Adrenal gland (tissue), 12 donors: ENCODE data around the gene TTC23. TPM values are rescaled to one million over a fixed set of nuclear protein-coding genes. Genes with fewer than 3 reads are reported as not detected.

Experiments
- DNase-seq, 7 donors: peaks; one replicate each; pipeline ENCODE4 v3.0.0-alpha.2; 2019 to 2020
- H3K27ac ChIP-seq, 5 donors: fragments of 200-600 bp; sonication (generic) in 4 of 5; 1 replicate in 3 of 5; 2 replicates in 2 of 5; pipeline versions ENCODE4 v1.5.1 to v1.8.0; 2016 to 2020; ENCODE audit warnings: mild to moderate bottlenecking in 1 of 5
- H3K27me3 ChIP-seq: fragments of 200-600 bp; 2 replicates; pipeline ENCODE4 v1.8.0; 2021
- H3K36me3 ChIP-seq, 2 donors: fragments of 200-600 bp; replicated peaks in 1 of 2; 1 replicate in 1 of 2; 2 replicates in 1 of 2; pipeline versions ENCODE4 v1.5.1 to v1.8.0; 2018 to 2022
- H3K4me1 ChIP-seq, 2 donors: fragments of 200-600 bp; replicated peaks in 1 of 2; 1 replicate in 1 of 2; 2 replicates in 1 of 2; pipeline versions ENCODE4 v1.5.1 to v1.8.0; 2018 to 2021
- H3K4me3 ChIP-seq, 4 donors: fragments of 200-600 bp; sonication (generic) in 3 of 4; one replicate each; pipeline ENCODE4 v1.5.1; 2016 to 2018
- H3K9me3 ChIP-seq, 3 donors: fragments of 200-600 bp; sonication (generic) in 1 of 3; replicated peaks in 1 of 3; 1 replicate in 2 of 3; 2 replicates in 1 of 3; pipeline versions ENCODE4 v1.5.1 to v1.8.0; 2016 to 2021
- POLR2A ChIP-seq, 2 donors: fragments of 450-650 bp; IDR thresholded peaks; one replicate each; pipeline ENCODE4 v1.6.1; 2017; ENCODE audit warnings: antibody characterized with exemption in 2 of 2, mild to moderate bottlenecking in 2 of 2, moderate library complexity in 1 of 2
- WGBS, 4 donors: extraction: QIAGEN DNeasy Blood & Tissue Kit in 2 of 4; methylation state at CpG; one replicate each; pipeline versions ENCODE4 v1.1.5 to v1.1.7; 2013 to 2017; 5-methylcytosine and 5-hydroxymethylcytosine counted together
- intact Hi-C, 2 donors: fragments of 100-400 bp; cut with DNase I; formaldehyde crosslinking; loops; one replicate each; pipeline versions ENCODE4 v1.14.1 to v1.15.0; 2022 to 2023
- polyA plus RNA-seq, 3 donors: library from polyadenylated mRNA; stranded (reverse); fragments of 200-250 nt in 2 of 3; fragments of 350-450 nt in 1 of 3; fragmentation: Illumina TruSeq in 1 of 3; extraction: RNeasy Lipid Tissue Mini Kit (QIAGEN cat#74804) in 1 of 3; gene quantifications; one replicate each; pipeline ENCODE4 v1.2.3, GENCODE V29; 2013 to 2014
- total RNA-seq, 9 donors: library from RNA; depleted of rRNA in 4 of 9; stranded (reverse); fragments of >200 nt in 4 of 9; fragments of 120-200 nt in 1 of 9; fragmentation: NEBNext Ultra II Directional in 1 of 9; extraction: Animal tissue kit (Norgen Biotek cat#: 25700) in 1 of 9; gene quantifications; one replicate each; pipeline versions ENCODE4 v1.1.0 to v1.2.4, GENCODE V29; 2013 to 2023
- TF ChIP-seq, protein P1 (sequence below), 6 experiments: fragments of 450-650 bp in 4 of 6; fragments of 200-600 bp in 2 of 6; sonication (generic) in 1 of 6; IDR thresholded peaks; 1 replicate in 5 of 6; 2 replicates in 1 of 6; pipeline versions ENCODE4 v1.5.1 to v1.8.0; 2016 to 2021; ENCODE audit warnings: antibody characterized with exemption in 6 of 6, mild to moderate bottlenecking in 2 of 6, moderate library complexity in 1 of 6
- donor health status: healthy with polysubstance abuse.
- donor health status: Bipolar disorder and iron deficiency.
- donor health status: DM: yes; HTN: yes; CAD: no.
- donor health status: DM: no; HTN: no; CAD: no.
- donor health status: DM: no; HTN: no; CAD: no.
- donor health status: DM: yes; HTN: yes; CAD: no.

TTC23 gene
- total and polyA plus RNA-seq, 12 donors, result 10.9 to 42.0 (median 22.6) TPM

DNA sequence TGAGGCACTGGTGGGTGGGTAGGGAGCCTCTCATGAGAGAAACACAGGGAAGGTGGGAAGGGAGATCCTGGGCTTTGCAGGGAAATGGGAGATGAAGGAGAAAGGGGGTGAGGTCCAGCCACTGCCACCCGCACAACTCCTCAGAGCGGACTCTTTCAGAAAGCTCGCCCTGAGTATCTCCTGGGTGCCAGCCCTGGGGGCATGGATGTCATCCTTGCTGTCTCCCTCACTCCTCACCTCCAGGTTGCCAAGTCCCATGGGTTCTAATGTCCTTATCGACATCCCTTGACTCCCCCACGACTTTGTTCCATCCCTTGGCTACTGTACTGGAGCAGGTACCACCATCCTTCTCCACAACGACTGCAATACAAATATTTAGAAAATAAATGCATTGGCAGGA is 103.6 kb downstream of the TTC23 start:
- H3K27me3 ChIP-seq, result no peaks in the 10 kb centered on the region
- H3K4me3 ChIP-seq, result no peak overlapping the region
- peak in 1 of 7 donors; percentile 46 for DNase-seq
- WGBS, 4 donors, result 93 to 97% (median 95%) methylated on average over 6 of the region's 6 CpGs
- H3K36me3 ChIP-seq, result peaks cover 0 to 12% of the 10 kb centered on the region in 2 donors
- TF ChIP-seq POLR2A (IDR thresholded peaks at IDR 0.05), result no peak
- TF ChIP-seq, protein P1, sequence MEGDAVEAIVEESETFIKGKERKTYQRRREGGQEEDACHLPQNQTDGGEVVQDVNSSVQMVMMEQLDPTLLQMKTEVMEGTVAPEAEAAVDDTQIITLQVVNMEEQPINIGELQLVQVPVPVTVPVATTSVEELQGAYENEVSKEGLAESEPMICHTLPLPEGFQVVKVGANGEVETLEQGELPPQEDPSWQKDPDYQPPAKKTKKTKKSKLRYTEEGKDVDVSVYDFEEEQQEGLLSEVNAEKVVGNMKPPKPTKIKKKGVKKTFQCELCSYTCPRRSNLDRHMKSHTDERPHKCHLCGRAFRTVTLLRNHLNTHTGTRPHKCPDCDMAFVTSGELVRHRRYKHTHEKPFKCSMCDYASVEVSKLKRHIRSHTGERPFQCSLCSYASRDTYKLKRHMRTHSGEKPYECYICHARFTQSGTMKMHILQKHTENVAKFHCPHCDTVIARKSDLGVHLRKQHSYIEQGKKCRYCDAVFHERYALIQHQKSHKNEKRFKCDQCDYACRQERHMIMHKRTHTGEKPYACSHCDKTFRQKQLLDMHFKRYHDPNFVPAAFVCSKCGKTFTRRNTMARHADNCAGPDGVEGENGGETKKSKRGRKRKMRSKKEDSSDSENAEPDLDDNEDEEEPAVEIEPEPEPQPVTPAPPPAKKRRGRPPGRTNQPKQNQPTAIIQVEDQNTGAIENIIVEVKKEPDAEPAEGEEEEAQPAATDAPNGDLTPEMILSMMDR (IDR thresholded peaks at IDR 0.05), result no peak
- no peak overlapping the region for H3K27ac ChIP-seq
- intact Hi-C loops, result no loop called here
- H3K4me1 ChIP-seq, result peaks cover 0 to 12% of the 10 kb centered on the region in 2 donors
- H3K9me3 ChIP-seq, result no peaks in the 10 kb centered on the region

DNA sequence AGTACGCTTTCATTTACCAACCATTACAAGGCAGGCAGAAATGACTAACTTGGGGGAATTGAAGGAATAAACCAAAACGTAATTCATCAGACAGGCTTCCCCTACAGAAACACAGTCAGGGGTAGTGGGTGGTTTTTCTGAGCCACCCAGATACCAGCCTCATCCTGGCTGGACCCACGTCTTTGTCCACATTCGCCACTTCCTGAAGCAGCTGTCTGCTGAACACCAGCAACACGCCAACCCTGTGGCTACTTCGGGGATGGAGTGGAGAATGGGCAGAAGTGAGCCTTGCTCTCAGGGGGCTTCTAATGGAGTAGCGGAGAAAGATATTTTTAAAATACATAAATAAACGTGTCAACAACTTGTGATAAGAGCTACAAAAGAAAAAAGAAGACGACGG is 104.4 kb downstream of the TTC23 start:
- Histone ChIP-seq H3K36me3 (peaks cover 0 to 5% of the 10 kb centered on the region in 2 donors), H3K27me3 (no peaks in the 10 kb centered on the region), H3K9me3 (no peaks in the 10 kb centered on the region), H3K27ac (no peak overlapping the region), H3K4me1 (peaks cover 0 to 12% of the 10 kb centered on the region in 2 donors), H3K4me3 (no peak overlapping the region)
- intact Hi-C loops, result no loop called here
- TF ChIP-seq, protein P1 (IDR thresholded peaks at IDR 0.05), result no peak
- no peak for TF ChIP-seq POLR2A (IDR thresholded peaks at IDR 0.05)
- DNase-seq, result no peak
- 85 to 87% (median 86%) methylated on average over 10 of the region's 10 CpGs for WGBS, 4 donors

DNA sequence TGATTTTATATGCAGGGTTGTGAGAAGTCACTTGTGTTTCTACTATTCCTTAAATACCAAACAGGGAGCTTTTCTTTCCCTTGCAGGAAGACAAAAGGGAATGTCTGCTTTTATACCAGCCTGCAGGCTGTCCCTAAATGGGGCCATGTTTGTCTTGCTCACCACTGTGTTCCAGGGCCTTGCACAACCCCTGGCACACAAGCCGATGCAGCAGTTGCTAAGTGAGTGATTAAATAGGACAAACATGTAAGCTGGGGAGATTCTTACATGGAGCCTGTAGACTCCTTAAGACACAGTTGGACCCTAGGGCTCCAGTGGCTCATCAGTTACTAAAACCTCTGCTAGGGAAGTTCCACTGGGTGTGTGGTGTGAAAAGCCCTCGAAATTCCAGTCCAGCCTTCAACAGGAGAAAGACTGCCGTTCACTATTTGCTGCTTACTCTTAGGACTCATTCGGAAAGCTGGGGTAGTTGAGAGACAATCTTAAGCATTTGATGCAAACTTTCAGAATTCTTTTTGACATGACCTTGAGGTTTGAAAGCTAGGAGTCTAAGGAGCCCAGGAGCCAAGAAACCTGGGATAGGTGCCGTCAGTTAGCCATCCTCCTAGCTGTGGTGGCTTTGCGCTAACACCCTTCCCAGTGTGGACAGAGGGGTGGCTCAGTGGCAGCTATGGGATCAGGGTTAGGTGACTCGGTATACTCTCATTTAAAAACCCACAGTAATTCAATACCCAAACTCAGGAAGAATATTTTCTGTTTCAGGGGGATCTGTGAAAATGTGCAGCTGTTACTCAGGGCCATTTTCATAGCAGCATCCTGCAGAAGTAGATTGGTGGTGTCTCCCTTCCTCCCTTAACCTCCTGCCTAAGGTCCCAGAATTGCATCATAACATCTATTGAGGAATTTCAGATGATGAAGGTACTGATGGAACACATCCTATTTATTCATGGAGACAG is 105.4 kb downstream of the TTC23 start:
- no peak overlapping the region for H3K4me3 ChIP-seq
- no peak for TF ChIP-seq POLR2A (IDR thresholded peaks at IDR 0.05)
- TF ChIP-seq, protein P1 (IDR thresholded peaks at IDR 0.05), result no peak
- H3K4me1 ChIP-seq, result peaks cover 0 to 12% of the 10 kb centered on the region in 2 donors
- peaks cover 0 to 5% of the 10 kb centered on the region in 2 donors for H3K36me3 ChIP-seq
- H3K27ac ChIP-seq, result peak overlapping the region in 1 of 5 donors; percentile 53
- peak in 6 of 7 donors; percentile 66 to 81 (median 70) for DNase-seq
- H3K9me3 ChIP-seq, result no peaks in the 10 kb centered on the region
- WGBS, 4 donors, result 80 to 87% (median 83%) methylated on average over 7 of the region's 7 CpGs
- intact Hi-C loops, result no loop called here
- no peaks in the 10 kb centered on the region for H3K27me3 ChIP-seq

DNA sequence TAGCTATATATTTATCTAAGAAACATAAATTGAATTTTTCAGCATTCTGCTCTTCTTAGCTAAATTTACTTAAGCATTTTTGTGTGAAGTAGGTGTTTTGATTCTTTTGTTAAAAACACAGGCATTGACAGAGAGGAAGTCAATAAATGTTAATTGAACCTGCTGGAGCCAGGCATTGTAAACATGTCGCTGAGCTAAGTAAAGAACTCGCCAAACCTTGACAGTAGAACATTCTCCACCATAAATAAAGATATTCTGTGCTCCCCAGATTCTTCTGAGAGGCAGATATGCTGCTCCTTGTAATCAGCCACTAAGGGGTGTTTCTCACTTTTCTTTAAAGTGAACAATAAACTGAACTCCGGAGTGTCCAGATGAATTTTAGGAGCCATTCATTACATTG is 106.1 kb downstream of the TTC23 start:
- WGBS, 4 donors, result 76 to 84% (median 79%) methylated on average over 3 of the region's 3 CpGs
- no peak overlapping the region for H3K27ac ChIP-seq
- DNase-seq, result no peak
- H3K4me1 ChIP-seq, result peaks cover 0 to 12% of the 10 kb centered on the region in 2 donors
- peaks cover 0 to under 1% of the 10 kb centered on the region in 2 donors for H3K36me3 ChIP-seq
- TF ChIP-seq POLR2A (IDR thresholded peaks at IDR 0.05), result no peak
- TF ChIP-seq, protein P1 (IDR thresholded peaks at IDR 0.05), result no peak
- H3K4me3 ChIP-seq, result no peak overlapping the region
- no peaks in the 10 kb centered on the region for H3K9me3 ChIP-seq
- no peaks in the 10 kb centered on the region for H3K27me3 ChIP-seq
- intact Hi-C loops, result no loop called here
